ENCODE data around the gene TIMM13. TPM values are rescaled to one million over a fixed set of nuclear protein-coding genes. Genes with fewer than 3 reads are reported as not detected.

TIMM13 gene
- total RNA-seq, 1 donor from 2014 or later: 20.9 TPM

DNA sequence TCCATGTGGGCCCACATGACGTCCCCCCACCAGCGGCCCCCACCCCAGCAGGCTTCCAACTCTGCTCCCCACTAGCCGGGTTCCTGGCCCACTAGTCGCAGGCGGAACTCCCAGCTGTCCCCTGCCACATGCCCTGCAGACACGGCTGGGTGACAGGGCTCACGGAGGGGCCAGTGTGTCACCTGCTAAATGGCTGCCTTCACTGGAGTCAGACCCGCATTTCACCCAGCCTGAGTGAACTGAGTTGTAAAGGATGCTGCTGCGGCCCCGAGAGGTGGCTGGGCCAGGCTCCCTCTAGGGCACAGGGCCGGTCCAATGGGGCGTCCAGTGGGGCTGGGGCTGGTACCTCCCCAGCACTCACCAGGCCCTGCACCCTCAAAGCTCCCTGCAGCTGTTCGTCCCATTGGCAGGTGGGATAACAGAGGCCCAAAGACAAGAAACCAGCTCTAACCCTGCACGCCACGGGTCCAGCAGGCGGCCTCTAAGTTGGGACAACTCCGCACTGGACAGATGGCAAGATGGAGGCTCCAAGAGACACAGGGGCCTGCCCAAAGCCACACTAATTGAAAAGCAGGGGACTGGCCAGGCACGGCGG is 26.1 kb upstream of the TIMM13 start:
- TF ChIP-seq POLR2AphosphoS5 (IDR thresholded peaks at IDR 0.05; ENCODE audit: insufficient read depth in 1 of 2, low read depth in 1 of 2) (no peak), POLR2A (IDR thresholded peaks at IDR 0.05) (no peak)
- TF ChIP-seq, protein P1, sequence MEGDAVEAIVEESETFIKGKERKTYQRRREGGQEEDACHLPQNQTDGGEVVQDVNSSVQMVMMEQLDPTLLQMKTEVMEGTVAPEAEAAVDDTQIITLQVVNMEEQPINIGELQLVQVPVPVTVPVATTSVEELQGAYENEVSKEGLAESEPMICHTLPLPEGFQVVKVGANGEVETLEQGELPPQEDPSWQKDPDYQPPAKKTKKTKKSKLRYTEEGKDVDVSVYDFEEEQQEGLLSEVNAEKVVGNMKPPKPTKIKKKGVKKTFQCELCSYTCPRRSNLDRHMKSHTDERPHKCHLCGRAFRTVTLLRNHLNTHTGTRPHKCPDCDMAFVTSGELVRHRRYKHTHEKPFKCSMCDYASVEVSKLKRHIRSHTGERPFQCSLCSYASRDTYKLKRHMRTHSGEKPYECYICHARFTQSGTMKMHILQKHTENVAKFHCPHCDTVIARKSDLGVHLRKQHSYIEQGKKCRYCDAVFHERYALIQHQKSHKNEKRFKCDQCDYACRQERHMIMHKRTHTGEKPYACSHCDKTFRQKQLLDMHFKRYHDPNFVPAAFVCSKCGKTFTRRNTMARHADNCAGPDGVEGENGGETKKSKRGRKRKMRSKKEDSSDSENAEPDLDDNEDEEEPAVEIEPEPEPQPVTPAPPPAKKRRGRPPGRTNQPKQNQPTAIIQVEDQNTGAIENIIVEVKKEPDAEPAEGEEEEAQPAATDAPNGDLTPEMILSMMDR (IDR thresholded peaks at IDR 0.05): no peak
- H3K4me3 ChIP-seq: no peak overlapping the region
- intact Hi-C loops (cut with DNase I): no loop called here
- no peaks in the 10 kb centered on the region for H3K36me3 ChIP-seq
- DNase-seq (ENCODE audit: extremely low spot score in 2 of 2): no peak
- H3K9me3 ChIP-seq: no peaks in the 10 kb centered on the region
- no peak overlapping the region for H3K27ac ChIP-seq
- H3K4me1 ChIP-seq: peaks cover 20% of the 10 kb centered on the region
- no peaks in the 10 kb centered on the region for H3K27me3 ChIP-seq

DNA sequence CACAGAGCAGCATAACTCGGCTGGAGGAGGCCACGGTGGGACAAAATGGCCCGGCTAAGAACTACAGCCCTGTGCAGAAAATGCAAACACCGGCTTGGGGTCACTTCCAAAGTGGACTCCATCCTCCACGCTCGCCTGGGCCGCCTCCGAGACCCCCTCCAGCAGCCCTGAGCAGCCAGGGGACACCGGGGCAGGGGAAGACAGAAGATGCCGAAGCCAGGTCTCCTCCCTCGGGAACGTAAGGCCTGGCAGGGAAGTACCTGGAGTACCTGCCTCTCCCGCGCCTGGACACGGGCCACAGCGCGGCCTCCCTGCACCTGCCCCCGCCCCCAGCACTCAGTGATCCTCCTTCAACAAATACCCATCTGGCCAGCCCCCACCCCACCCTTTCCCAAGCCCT is 24.4 kb upstream of the TIMM13 start:
- no peaks in the 10 kb centered on the region for H3K27me3 ChIP-seq
- intact Hi-C loops (cut with DNase I): no loop called here
- H3K36me3 ChIP-seq: no peaks in the 10 kb centered on the region
- no peak overlapping the region for H3K27ac ChIP-seq
- DNase-seq (ENCODE audit: extremely low spot score in 2 of 2): no peak
- no peaks in the 10 kb centered on the region for H3K9me3 ChIP-seq
- no peak for TF ChIP-seq POLR2AphosphoS5 (IDR thresholded peaks at IDR 0.05; ENCODE audit: insufficient read depth in 1 of 2, low read depth in 1 of 2)
- TF ChIP-seq, protein P1 (IDR thresholded peaks at IDR 0.05): no peak
- TF ChIP-seq POLR2A (IDR thresholded peaks at IDR 0.05): no peak
- H3K4me3 ChIP-seq: no peak overlapping the region
- peaks cover 16% of the 10 kb centered on the region for H3K4me1 ChIP-seq

DNA sequence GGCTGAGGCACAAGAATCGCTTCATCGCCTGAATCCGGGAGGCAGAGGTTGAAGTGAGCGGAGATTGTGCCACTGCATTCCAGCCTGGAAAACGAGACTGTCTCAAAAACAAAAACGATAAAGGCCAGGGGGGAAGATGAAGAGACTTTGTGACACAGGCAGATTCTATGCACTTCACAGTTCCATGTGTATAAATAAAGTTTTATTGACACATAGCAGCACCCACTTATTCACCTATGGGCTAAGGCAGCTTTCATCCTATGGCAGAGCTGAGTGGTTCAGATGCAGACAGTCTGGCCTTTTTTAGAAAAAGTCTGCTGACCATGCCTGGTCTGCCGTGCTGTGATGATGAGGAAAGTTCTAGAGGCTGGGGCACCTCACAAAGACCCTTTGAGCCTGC is 23.8 kb upstream of the TIMM13 start:
- DNase-seq (ENCODE audit: extremely low spot score in 2 of 2): no peak
- Histone ChIP-seq H3K4me1 (peaks cover 13% of the 10 kb centered on the region), H3K27me3 (no peaks in the 10 kb centered on the region), H3K36me3 (no peaks in the 10 kb centered on the region), H3K4me3 (no peak overlapping the region), H3K9me3 (no peaks in the 10 kb centered on the region), H3K27ac (no peak overlapping the region)
- TF ChIP-seq POLR2AphosphoS5 (IDR thresholded peaks at IDR 0.05; ENCODE audit: insufficient read depth in 1 of 2, low read depth in 1 of 2) (no peak), POLR2A (IDR thresholded peaks at IDR 0.05) (no peak)
- TF ChIP-seq, protein P1 (IDR thresholded peaks at IDR 0.05): no peak
- intact Hi-C loops (cut with DNase I): no loop called here

DNA sequence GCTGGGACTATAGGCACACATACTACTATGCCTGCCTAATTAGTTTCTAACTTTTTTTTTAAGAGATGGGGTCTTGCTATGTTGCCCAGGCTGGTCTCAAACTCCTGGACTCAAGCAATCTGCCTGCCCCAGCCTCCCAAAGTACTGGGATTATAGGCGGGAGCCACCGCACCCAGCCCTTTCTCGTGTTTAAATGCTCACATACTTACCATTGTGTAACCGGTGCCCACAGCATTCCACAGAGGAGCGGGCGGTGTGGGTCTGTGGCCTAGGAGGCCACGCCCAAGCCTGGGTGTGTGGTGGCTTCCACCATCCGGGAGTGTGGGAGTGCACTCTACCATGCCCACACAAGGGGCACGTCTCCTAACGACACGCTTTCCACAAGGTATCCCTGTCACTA is 21.6 kb upstream of the TIMM13 start:
- TF ChIP-seq POLR2AphosphoS5 (IDR thresholded peaks at IDR 0.05; ENCODE audit: insufficient read depth in 1 of 2, low read depth in 1 of 2): no peak
- TF ChIP-seq POLR2A (IDR thresholded peaks at IDR 0.05): no peak
- TF ChIP-seq, protein P1 (IDR thresholded peaks at IDR 0.05): no peak
- H3K4me3 ChIP-seq: no peak overlapping the region
- DNase-seq (ENCODE audit: extremely low spot score in 2 of 2): no peak
- intact Hi-C loops (cut with DNase I): no loop called here
- H3K36me3 ChIP-seq: no peaks in the 10 kb centered on the region
- H3K27me3 ChIP-seq: no peaks in the 10 kb centered on the region
- no peaks in the 10 kb centered on the region for H3K4me1 ChIP-seq
- no peaks in the 10 kb centered on the region for H3K9me3 ChIP-seq
- no peak overlapping the region for H3K27ac ChIP-seq

DNA sequence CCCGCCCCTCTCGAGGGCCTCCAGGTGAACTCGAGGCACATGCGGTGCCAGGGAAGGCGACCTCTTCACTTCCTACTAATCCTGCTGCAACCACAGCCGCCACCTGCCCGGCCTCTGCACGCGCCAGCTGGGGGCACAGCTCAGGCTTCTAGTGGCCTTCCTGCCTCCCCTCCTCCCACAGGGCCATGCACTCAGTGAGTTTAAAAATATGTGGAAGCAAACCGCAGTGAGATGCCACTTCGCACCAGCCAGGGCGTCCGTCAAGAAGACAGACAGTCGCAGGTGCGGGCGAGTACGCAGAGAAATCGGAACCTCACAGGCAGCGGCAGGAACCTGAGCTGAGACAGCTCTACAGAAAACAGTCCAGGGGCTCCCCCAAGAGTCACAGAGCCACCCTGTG is 19.0 kb upstream of the TIMM13 start:
- DNase-seq (ENCODE audit: extremely low spot score in 2 of 2): no peak
- Histone ChIP-seq H3K4me1 (no peaks in the 10 kb centered on the region), H3K36me3 (peaks cover 0 to 6% of the 10 kb centered on the region in 2 donors), H3K27me3 (no peaks in the 10 kb centered on the region), H3K27ac (no peak overlapping the region), H3K4me3 (no peak overlapping the region), H3K9me3 (no peaks in the 10 kb centered on the region)
- intact Hi-C loops (cut with DNase I): no loop called here
- TF ChIP-seq POLR2A (IDR thresholded peaks at IDR 0.05) (no peak), POLR2AphosphoS5 (IDR thresholded peaks at IDR 0.05; ENCODE audit: insufficient read depth in 1 of 2, low read depth in 1 of 2) (no peak)
- TF ChIP-seq, protein P1 (IDR thresholded peaks at IDR 0.05): no peak

Measured in vagina (tissue), 2 donors.